Lung microvascular endothelial cell (primary cell): ENCODE measurements around the gene MRTFA. TPM values are rescaled to one million over a fixed set of nuclear protein-coding genes. Genes with fewer than 3 reads are reported as not detected.
"Not testable (repeated sequence)": the region's sequence is repeated elsewhere in the genome, so short reads cannot be mapped to it uniquely, and the experiment has no call there.

Experiments used
- DNase-seq, 2 donors: peaks; one replicate each; pipeline versions ENCODE4 v3.0.0 to v3.0.0-alpha.2; 2010; ENCODE audit warnings: low read depth in 2 of 2
- total RNA-seq: library from RNA; depleted of rRNA; stranded (reverse); fragments of >200 nt; gene quantifications from 2 replicates; pipeline ENCODE4 v1.2.1, GENCODE V29; 2014

The MRTFA gene
- total RNA-seq, 1 donor from 2014 or later, result 14.5 TPM

GRCh38 chr22:40524392-40525249 lies 111.9 kb downstream of the MRTFA start:
- DNase-seq, result peak; percentile 7 to 37

- DNase-seq, result no peak
Observed at GRCh38 chr22:40522141-40522540, 114.4 kb downstream of the MRTFA start.

- DNase-seq, result no peak
Observed at GRCh38 chr22:40521046-40521445, 115.5 kb downstream of the MRTFA start.

GRCh38 chr22:40520562-40520961 lies 116.0 kb downstream of the MRTFA start:
- DNase-seq, result no peak

GRCh38 chr22:40519948-40520331 lies 116.6 kb downstream of the MRTFA start:
- DNase-seq, result no peak

- peak in 1 of 2 donors; percentile 32 for DNase-seq
Observed at GRCh38 chr22:40519284-40519947, 117.1 kb downstream of the MRTFA start.

- no peak for DNase-seq
Observed at GRCh38 chr22:40518840-40519239, 117.7 kb downstream of the MRTFA start.

GRCh38 chr22:40517631-40518030 lies 118.9 kb downstream of the MRTFA start:
- DNase-seq, result no peak

GRCh38 chr22:40516416-40516815 lies 120.1 kb downstream of the MRTFA start:
- DNase-seq, result no peak

- peak in 1 of 2 donors; percentile 41 for DNase-seq
Observed at GRCh38 chr22:40512426-40513136, 123.9 kb downstream of the MRTFA start.

GRCh38 chr22:40511604-40512003 lies 124.9 kb downstream of the MRTFA start:
- no peak for DNase-seq

GRCh38 chr22:40510631-40511364 lies 125.7 kb downstream of the MRTFA start:
- no peak for DNase-seq

- DNase-seq, result peak in 1 of 2 donors; percentile 68
Observed at GRCh38 chr22:40509401-40510134, 127.0 kb downstream of the MRTFA start.

GRCh38 chr22:40508046-40508445 lies 128.5 kb downstream of the MRTFA start:
- DNase-seq, result not testable (repeated sequence)

GRCh38 chr22:40507491-40507890 lies 129.0 kb downstream of the MRTFA start:
- no peak for DNase-seq

- no peak for DNase-seq
Observed at GRCh38 chr22:40506762-40507161, 129.8 kb downstream of the MRTFA start.

GRCh38 chr22:40504285-40505249 lies 132.0 kb downstream of the MRTFA start:
- DNase-seq, result no peak

GRCh38 chr22:40502919-40503318 lies 133.6 kb downstream of the MRTFA start:
- no peak for DNase-seq

GRCh38 chr22:40500465-40500786 lies 136.1 kb downstream of the MRTFA start:
- not testable (repeated sequence) for DNase-seq

- DNase-seq, result peak; percentile 24 to 86
Observed at GRCh38 chr22:40499209-40499623, 137.3 kb downstream of the MRTFA start.
